Measurements from ENCODE around the gene FRMD4B.

The FRMD4B gene

GRCh38 chr3:69385123-69385722 lies 665 bp downstream of the FRMD4B start:
- no peaks in the 10 kb centered on the region for H3K9me3 Mint-ChIP-seq
- peak; percentile 13 for ATAC-seq
- peaks cover 18% of the 10 kb centered on the region for H3K4me1 Mint-ChIP-seq
- DNase-seq = no peak
- peaks cover 84% of the 10 kb centered on the region for H3K27me3 Mint-ChIP-seq
- H3K27ac Mint-ChIP-seq = no peak overlapping the region
- H3K4me3 Mint-ChIP-seq = peak overlapping the region; percentile 70 to 84

DNA sequence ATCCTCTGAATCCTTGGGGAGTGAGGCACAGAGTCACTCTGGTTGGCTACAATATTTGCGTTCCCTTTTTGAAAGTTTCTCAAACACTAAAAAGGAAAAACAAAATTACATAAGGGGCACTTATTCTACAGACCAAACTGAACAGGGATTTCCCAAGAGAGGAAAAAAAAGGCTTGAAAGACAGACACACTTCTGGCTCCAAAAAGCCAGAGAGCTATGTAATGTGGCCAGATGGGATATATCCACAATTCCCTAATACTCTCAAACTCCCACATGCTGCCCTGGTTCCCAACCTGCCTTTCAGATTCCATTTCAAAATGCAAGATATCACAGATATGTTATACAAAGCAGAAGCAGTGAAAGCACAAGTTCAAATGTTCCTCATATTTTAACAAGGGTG lies 1.6 kb downstream of the FRMD4B start:
- DNase-seq (no peak), ATAC-seq (no peak)
- Mint-ChIP-seq H3K9me3 (no peaks in the 10 kb centered on the region), H3K27ac (no peak overlapping the region), H3K4me1 (peaks cover 18% of the 10 kb centered on the region), H3K4me3 (no peak overlapping the region), H3K27me3 (peaks cover 75% of the 10 kb centered on the region)

- DNase-seq (no peak), ATAC-seq (no peak)
- Mint-ChIP-seq H3K27ac (no peak overlapping the region), H3K4me3 (no peak overlapping the region), H3K4me1 (no peaks in the 10 kb centered on the region), H3K9me3 (peaks cover 0 to 5% of the 10 kb centered on the region in 2 donors), H3K27me3 (peaks cover 48% of the 10 kb centered on the region)
Measured at GRCh38 chr3:69379661-69380060, 6.2 kb downstream of the FRMD4B start.

- ATAC-seq (no peak), DNase-seq (no peak)
- Mint-ChIP-seq H3K4me3 (no peak overlapping the region), H3K9me3 (peaks cover 0 to 5% of the 10 kb centered on the region in 2 donors), H3K27me3 (peaks cover 34% of the 10 kb centered on the region), H3K4me1 (no peaks in the 10 kb centered on the region), H3K27ac (no peak overlapping the region)
Measured at GRCh38 chr3:69378112-69378802, 7.6 kb downstream of the FRMD4B start.

- DNase-seq = no peak
- Mint-ChIP-seq H3K9me3 (peaks cover 0 to 5% of the 10 kb centered on the region in 2 donors), H3K4me3 (no peak overlapping the region), H3K27me3 (peaks cover 31% of the 10 kb centered on the region), H3K27ac (no peak overlapping the region), H3K4me1 (no peaks in the 10 kb centered on the region)
- ATAC-seq = no peak
Measured at GRCh38 chr3:69377262-69377661, 8.6 kb downstream of the FRMD4B start.

DNA sequence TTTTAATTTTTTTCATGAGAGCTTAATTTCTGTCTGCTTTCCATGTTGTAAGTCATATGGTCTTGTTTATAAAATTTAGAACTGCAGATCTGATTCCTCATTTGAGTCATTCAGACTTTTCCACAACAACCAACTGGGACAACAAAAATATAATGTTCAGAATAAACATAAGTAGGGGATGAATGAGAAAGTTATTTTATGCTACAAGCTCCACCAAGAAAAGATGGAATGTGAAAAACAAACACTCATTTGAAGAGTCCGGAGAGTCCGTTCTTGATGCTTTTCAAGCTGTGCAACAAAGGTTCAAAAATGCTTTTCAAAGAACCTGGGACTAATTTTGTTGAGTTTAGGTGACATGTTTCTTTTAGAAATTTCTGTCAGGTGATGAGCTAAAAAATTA lies 9.2 kb downstream of the FRMD4B start:
- peaks cover 31% of the 10 kb centered on the region for H3K27me3 Mint-ChIP-seq
- peaks cover 0 to 5% of the 10 kb centered on the region in 2 donors for H3K9me3 Mint-ChIP-seq
- DNase-seq (no peak), ATAC-seq (no peak)
- no peak overlapping the region for H3K4me3 Mint-ChIP-seq
- no peaks in the 10 kb centered on the region for H3K4me1 Mint-ChIP-seq
- no peak overlapping the region for H3K27ac Mint-ChIP-seq

- H3K4me1 Mint-ChIP-seq = peaks cover 27% of the 10 kb centered on the region
- DNase-seq (no peak), ATAC-seq (no peak)
- H3K27me3 Mint-ChIP-seq = peaks cover 28% of the 10 kb centered on the region
- no peak overlapping the region for H3K4me3 Mint-ChIP-seq
- H3K27ac Mint-ChIP-seq = no peak overlapping the region
- no peaks in the 10 kb centered on the region for H3K9me3 Mint-ChIP-seq
Measured at GRCh38 chr3:69371816-69372215, 14.1 kb downstream of the FRMD4B start.

GRCh38 chr3:69370901-69371301 lies 15.0 kb downstream of the FRMD4B start:
- Mint-ChIP-seq H3K27ac (peak overlapping the region in 1 of 2 donors; percentile 0), H3K9me3 (no peaks in the 10 kb centered on the region), H3K4me3 (no peak overlapping the region), H3K4me1 (peaks cover 27% of the 10 kb centered on the region), H3K27me3 (peaks cover 28% of the 10 kb centered on the region)
- ATAC-seq = no peak
- DNase-seq = no peak

GRCh38 chr3:69370156-69370883 lies 15.6 kb downstream of the FRMD4B start:
- DNase-seq (peak in 1 of 2 donors; percentile 1), ATAC-seq (peak; percentile 41)
- peak overlapping the region in 1 of 2 donors; percentile 46 for H3K4me3 Mint-ChIP-seq
- H3K4me1 Mint-ChIP-seq = peaks cover 27% of the 10 kb centered on the region
- H3K9me3 Mint-ChIP-seq = no peaks in the 10 kb centered on the region
- no peak overlapping the region for H3K27ac Mint-ChIP-seq
- peaks cover 28% of the 10 kb centered on the region for H3K27me3 Mint-ChIP-seq

- H3K9me3 Mint-ChIP-seq = no peaks in the 10 kb centered on the region
- ATAC-seq (peak; percentile 97), DNase-seq (peak; percentile 29 to 56)
- H3K27me3 Mint-ChIP-seq = peaks cover 28% of the 10 kb centered on the region
- no peak overlapping the region for H3K4me3 Mint-ChIP-seq
- peaks cover 27% of the 10 kb centered on the region for H3K4me1 Mint-ChIP-seq
- no peak overlapping the region for H3K27ac Mint-ChIP-seq
Measured at GRCh38 chr3:69368129-69368741, 17.7 kb downstream of the FRMD4B start.

- ATAC-seq (no peak), DNase-seq (no peak)
- no peak overlapping the region for H3K4me3 Mint-ChIP-seq
Measured at GRCh38 chr3:69367586-69367985, 18.3 kb downstream of the FRMD4B start.

GRCh38 chr3:69364354-69364753 lies 21.5 kb downstream of the FRMD4B start:
- no peak overlapping the region for H3K27ac Mint-ChIP-seq
- no peak for DNase-seq
- no peak overlapping the region for H3K4me3 Mint-ChIP-seq
- peaks cover 32% of the 10 kb centered on the region for H3K27me3 Mint-ChIP-seq
- no peak for ATAC-seq
- no peaks in the 10 kb centered on the region for H3K9me3 Mint-ChIP-seq
- peaks cover 11% of the 10 kb centered on the region for H3K4me1 Mint-ChIP-seq

More at GRCh38 chr3:69367586-69367985, 18.3 kb downstream of the FRMD4B start:
- Mint-ChIP-seq H3K9me3 (no peaks in the 10 kb centered on the region), H3K4me1 (peaks cover 27% of the 10 kb centered on the region), H3K27me3 (peaks cover 28% of the 10 kb centered on the region), H3K27ac (no peak overlapping the region)

GRCh38 chr3:69360690-69361089 lies 25.2 kb downstream of the FRMD4B start:
- ATAC-seq (no peak), DNase-seq (no peak)
- peaks cover 0 to 8% of the 10 kb centered on the region in 2 donors for H3K9me3 Mint-ChIP-seq
- H3K27ac Mint-ChIP-seq = no peak overlapping the region
- H3K27me3 Mint-ChIP-seq = peaks cover 32% of the 10 kb centered on the region
- no peak overlapping the region for H3K4me3 Mint-ChIP-seq
- no peaks in the 10 kb centered on the region for H3K4me1 Mint-ChIP-seq

- ATAC-seq (no peak), DNase-seq (no peak)
- Mint-ChIP-seq H3K9me3 (peaks cover 0 to 8% of the 10 kb centered on the region in 2 donors), H3K4me1 (no peaks in the 10 kb centered on the region), H3K27ac (no peak overlapping the region), H3K4me3 (no peak overlapping the region), H3K27me3 (peaks cover 34% of the 10 kb centered on the region)
Measured at GRCh38 chr3:69359916-69360315, 26.0 kb downstream of the FRMD4B start.

DNA sequence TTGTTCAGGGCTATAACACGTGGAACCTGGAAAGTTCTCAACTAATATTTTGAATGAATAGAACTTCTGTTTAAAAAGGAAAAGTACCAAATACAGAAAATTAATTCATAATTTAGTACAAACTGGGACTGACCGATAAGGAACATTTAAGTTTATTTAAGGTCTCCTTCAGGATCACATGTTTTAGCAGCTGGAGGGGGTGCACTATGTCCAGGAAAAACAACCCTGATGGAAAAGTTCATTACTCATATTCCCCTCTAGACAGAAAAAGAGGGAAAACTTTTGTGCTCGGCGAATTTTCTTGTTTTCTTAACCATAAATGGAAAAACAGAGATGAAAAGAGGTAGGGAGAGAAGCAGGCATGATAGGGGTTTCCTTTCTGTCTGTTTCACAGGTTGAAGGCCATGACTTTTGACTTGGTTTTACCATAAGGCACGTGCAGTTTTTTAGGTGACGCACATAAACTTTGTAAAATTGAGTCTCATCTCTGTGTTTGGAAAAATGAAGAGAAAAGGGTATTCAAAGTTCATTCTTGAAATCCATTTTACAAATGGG lies 26.5 kb downstream of the FRMD4B start:
- H3K9me3 Mint-ChIP-seq = peaks cover 0 to 8% of the 10 kb centered on the region in 2 donors
- H3K4me1 Mint-ChIP-seq = no peaks in the 10 kb centered on the region
- ATAC-seq (no peak), DNase-seq (no peak)
- peaks cover 39% of the 10 kb centered on the region for H3K27me3 Mint-ChIP-seq
- no peak overlapping the region for H3K27ac Mint-ChIP-seq
- H3K4me3 Mint-ChIP-seq = no peak overlapping the region

Measured in stimulated activated naive CD8-positive, alpha-beta T cell treated with anti-CD3 and anti-CD28 coated beads, Interleukin-15, amount 100 ng/mL, for 72 hours (primary cell).